ENCODE results near the gene DENND1A. TPM values are rescaled to one million over a fixed set of nuclear protein-coding genes. Genes with fewer than 3 reads are reported as not detected.

Gene DENND1A
- total RNA-seq, 1 experiment from 2014 or later: 13.0 TPM

DNA sequence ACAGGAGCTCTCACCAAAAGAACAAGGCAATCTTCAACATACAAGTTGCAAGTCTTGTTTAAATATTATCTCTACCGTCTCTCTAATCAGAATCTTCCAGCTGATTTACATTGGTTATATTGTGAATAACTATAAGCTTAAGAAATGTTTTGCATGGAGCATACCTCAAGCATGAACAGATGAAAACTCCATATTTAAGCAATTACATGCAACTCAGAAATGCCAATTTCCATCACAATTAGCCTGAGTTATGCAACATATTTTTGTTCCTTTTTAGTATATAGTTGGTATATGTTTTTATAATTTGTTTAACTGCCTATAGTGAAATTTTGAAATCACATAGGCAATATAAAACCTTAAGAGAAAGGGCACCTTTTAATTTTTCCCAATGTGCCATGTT, 142.5 kb downstream of the DENND1A start:
- Mint-ChIP-seq H3K9me3 (ENCODE audit: low read depth, unreplicated experiment) (no peaks in the 10 kb centered on the region), H3K4me3 (ENCODE audit: low read depth, unreplicated experiment) (no peak overlapping the region), H3K27me3 (ENCODE audit: unreplicated experiment) (no peaks in the 10 kb centered on the region), H3K4me1 (ENCODE audit: low read depth, unreplicated experiment) (no peaks in the 10 kb centered on the region), H3K36me3 (ENCODE audit: insufficient read depth, unreplicated experiment) (no peaks in the 10 kb centered on the region), H3K27ac (ENCODE audit: unreplicated experiment) (no peak overlapping the region)
- DNase-seq: no peak
- BruUV-seq (replicated peaks): no TSS peak
- intact Hi-C loops (cut with micrococcal nuclease; ENCODE audit: unreplicated experiment): no loop called here
- CTCF ChIA-PET: no interaction called here
- TF ChIP-seq, protein P1, sequence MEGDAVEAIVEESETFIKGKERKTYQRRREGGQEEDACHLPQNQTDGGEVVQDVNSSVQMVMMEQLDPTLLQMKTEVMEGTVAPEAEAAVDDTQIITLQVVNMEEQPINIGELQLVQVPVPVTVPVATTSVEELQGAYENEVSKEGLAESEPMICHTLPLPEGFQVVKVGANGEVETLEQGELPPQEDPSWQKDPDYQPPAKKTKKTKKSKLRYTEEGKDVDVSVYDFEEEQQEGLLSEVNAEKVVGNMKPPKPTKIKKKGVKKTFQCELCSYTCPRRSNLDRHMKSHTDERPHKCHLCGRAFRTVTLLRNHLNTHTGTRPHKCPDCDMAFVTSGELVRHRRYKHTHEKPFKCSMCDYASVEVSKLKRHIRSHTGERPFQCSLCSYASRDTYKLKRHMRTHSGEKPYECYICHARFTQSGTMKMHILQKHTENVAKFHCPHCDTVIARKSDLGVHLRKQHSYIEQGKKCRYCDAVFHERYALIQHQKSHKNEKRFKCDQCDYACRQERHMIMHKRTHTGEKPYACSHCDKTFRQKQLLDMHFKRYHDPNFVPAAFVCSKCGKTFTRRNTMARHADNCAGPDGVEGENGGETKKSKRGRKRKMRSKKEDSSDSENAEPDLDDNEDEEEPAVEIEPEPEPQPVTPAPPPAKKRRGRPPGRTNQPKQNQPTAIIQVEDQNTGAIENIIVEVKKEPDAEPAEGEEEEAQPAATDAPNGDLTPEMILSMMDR (IDR thresholded peaks at IDR 0.05; ENCODE audit: unreplicated experiment): no peak

DNA sequence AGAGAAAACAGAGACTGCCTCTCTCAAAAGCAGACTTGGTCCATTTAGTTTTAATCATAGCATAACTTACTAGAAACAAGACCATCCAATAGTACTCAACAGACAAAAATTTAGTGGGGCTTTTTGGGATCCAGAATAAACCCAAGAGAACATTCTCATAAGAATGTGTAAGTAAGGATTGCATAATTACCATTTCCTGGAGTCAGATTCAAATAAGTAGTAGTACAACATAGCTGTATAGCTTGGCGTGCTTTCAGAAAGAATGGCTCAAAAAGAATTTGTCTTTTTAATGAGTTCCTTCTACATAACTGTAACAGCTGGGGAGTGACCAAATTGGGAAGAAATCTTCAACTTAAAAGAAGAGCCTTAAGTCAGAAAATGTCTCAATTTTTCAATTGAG, 145.4 kb downstream of the DENND1A start:
- Mint-ChIP-seq H3K4me1 (ENCODE audit: low read depth, unreplicated experiment) (no peaks in the 10 kb centered on the region), H3K27me3 (ENCODE audit: unreplicated experiment) (no peaks in the 10 kb centered on the region), H3K4me3 (ENCODE audit: low read depth, unreplicated experiment) (no peak overlapping the region), H3K36me3 (ENCODE audit: insufficient read depth, unreplicated experiment) (no peaks in the 10 kb centered on the region), H3K9me3 (ENCODE audit: low read depth, unreplicated experiment) (no peaks in the 10 kb centered on the region), H3K27ac (ENCODE audit: unreplicated experiment) (no peak overlapping the region)
- DNase-seq: no peak
- CTCF ChIA-PET: no interaction called here
- intact Hi-C loops (cut with micrococcal nuclease; ENCODE audit: unreplicated experiment): no loop called here
- no TSS peak for BruUV-seq (replicated peaks)
- TF ChIP-seq, protein P1 (IDR thresholded peaks at IDR 0.05; ENCODE audit: unreplicated experiment): no peak

DNA sequence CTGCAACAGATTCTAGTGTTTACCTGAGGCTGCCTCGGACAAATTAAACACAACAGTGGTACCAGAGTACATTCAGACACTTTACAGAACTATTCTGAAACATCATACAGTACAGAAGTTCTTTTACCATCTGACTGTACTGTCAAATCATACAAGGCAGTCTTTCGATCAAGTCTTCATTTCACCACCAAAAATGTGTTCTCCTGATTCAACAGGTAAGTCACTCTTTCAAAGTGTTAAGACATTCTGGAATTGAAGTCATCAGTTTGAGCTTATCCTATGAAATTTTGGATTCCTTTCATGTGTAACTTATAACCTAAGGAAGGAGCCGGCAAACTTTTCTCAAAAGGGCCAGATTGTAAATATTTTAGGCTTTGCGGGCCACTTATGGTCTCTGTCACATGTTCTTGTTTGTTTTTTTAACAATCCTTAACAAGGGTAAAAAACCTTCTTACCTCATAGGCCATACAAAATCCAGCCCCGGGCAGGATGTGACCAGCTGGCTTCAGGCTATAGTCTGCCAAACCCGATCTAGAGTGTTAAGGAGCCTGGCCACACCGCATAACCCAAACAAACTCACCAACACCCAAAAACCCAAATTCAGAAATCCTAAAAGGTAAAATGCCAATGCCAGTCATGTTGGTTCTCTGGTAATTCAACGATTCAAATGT, 151.6 kb downstream of the DENND1A start:
- Mint-ChIP-seq H3K9me3 (ENCODE audit: low read depth, unreplicated experiment) (no peaks in the 10 kb centered on the region), H3K36me3 (ENCODE audit: insufficient read depth, unreplicated experiment) (no peaks in the 10 kb centered on the region), H3K27me3 (ENCODE audit: unreplicated experiment) (no peaks in the 10 kb centered on the region), H3K4me1 (ENCODE audit: low read depth, unreplicated experiment) (no peaks in the 10 kb centered on the region), H3K27ac (ENCODE audit: unreplicated experiment) (no peak overlapping the region), H3K4me3 (ENCODE audit: low read depth, unreplicated experiment) (no peak overlapping the region)
- intact Hi-C loops (cut with micrococcal nuclease; ENCODE audit: unreplicated experiment): no loop called here
- TF ChIP-seq, protein P1 (IDR thresholded peaks at IDR 0.05; ENCODE audit: unreplicated experiment): no peak
- no TSS peak for BruUV-seq (replicated peaks)
- DNase-seq: no peak
- CTCF ChIA-PET: no interaction called here

DNA sequence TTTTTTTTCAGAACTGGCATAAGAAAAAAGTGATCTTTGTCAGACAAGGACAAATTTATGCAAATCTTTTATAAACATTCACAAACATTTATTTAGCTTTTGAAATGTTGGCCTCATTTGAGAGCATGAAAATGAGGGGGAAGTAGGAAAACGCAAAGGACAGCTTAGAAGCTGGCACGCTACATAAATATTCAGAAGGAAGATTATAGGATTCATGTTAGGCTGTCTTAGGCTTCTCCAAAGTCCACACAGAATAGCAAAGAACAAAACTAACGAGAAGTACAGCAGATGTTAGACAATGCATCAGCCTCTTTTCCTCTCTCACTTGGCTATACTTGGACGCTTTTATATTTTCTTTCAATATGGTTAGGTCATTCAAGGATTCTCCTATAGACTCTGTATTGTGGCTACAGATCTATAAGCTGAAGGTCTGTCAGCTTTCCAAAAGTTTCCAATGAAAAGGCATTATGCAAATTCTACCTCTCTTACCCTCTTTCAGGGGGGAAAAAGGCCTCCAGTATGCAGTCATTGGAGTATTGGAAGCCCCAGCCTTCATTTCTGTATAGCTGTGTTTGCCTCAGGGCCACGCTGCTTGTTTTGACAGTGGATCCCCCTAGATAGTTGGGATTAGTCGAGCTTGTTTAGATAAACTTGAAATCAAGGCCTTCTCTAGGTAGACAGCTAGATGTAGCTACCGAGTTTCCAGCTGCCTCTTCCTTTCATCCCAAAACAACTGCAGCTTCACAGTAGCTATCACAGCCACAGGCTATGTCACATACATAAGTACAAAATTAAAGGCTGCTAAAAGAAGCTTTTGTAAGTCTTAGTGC, 153.0 kb downstream of the DENND1A start:
- no peak for DNase-seq
- CTCF ChIA-PET: no interaction called here
- H3K4me1 Mint-ChIP-seq (ENCODE audit: low read depth, unreplicated experiment): no peaks in the 10 kb centered on the region
- TF ChIP-seq, protein P1 (IDR thresholded peaks at IDR 0.05; ENCODE audit: unreplicated experiment): no peak
- no TSS peak for BruUV-seq (replicated peaks)
- no peaks in the 10 kb centered on the region for H3K9me3 Mint-ChIP-seq (ENCODE audit: low read depth, unreplicated experiment)
- H3K4me3 Mint-ChIP-seq (ENCODE audit: low read depth, unreplicated experiment): no peak overlapping the region
- H3K27me3 Mint-ChIP-seq (ENCODE audit: unreplicated experiment): no peaks in the 10 kb centered on the region
- H3K27ac Mint-ChIP-seq (ENCODE audit: unreplicated experiment): no peak overlapping the region
- intact Hi-C loops (cut with micrococcal nuclease; ENCODE audit: unreplicated experiment): no loop called here
- no peaks in the 10 kb centered on the region for H3K36me3 Mint-ChIP-seq (ENCODE audit: insufficient read depth, unreplicated experiment)

Data from Calu3 (cell line).